Adrenal gland (tissue), 5 donors: ENCODE results near the gene EPN3.

Experiments used
- CTCF ChIP-seq, 6 experiments: fragments of 450-650 bp in 4 of 6; fragments of 200-600 bp in 2 of 6; sonication (generic) in 1 of 6; IDR thresholded peaks; 1 replicate in 5 of 6; 2 replicates in 1 of 6; pipeline versions ENCODE4 v1.5.1 to v1.8.0; 2016 to 2021; ENCODE audit warnings: antibody characterized with exemption in 6 of 6, mild to moderate bottlenecking in 2 of 6, moderate library complexity in 1 of 6
- POLR2A ChIP-seq, 2 donors: fragments of 450-650 bp; IDR thresholded peaks; one replicate each; pipeline ENCODE4 v1.6.1; 2017; ENCODE audit warnings: antibody characterized with exemption in 2 of 2, mild to moderate bottlenecking in 2 of 2, moderate library complexity in 1 of 2
- donor health status: DM: no; HTN: no; CAD: no.

- TF ChIP-seq CTCF (IDR thresholded peaks at IDR 0.05): no peak
- no peak for TF ChIP-seq POLR2A (IDR thresholded peaks at IDR 0.05)
These were observed 25.1 kb downstream of the EPN3 start for GRCh38 chr17:50557630-50558029.
